Peyer's patch (tissue), 4 donors: ENCODE data around the gene FBXL16. TPM values are rescaled to one million over a fixed set of nuclear protein-coding genes. Genes with fewer than 3 reads are reported as not detected.

Experiments
- DNase-seq, 3 donors: peaks; one replicate each; pipeline ENCODE4 v3.0.0-alpha.2; 2017 to 2019
- H3K27ac ChIP-seq, 4 donors: fragments of 200-600 bp; sonication (generic); one replicate each; pipeline ENCODE4 v1.5.1; 2016 to 2019
- H3K27me3 ChIP-seq, 2 donors: fragments of 200-600 bp; sonication (generic); one replicate each; pipeline ENCODE4 v1.5.1; 2019
- H3K36me3 ChIP-seq, 3 donors: fragments of 200-600 bp; sonication (generic); one replicate each; pipeline ENCODE4 v1.5.1; 2016 to 2019
- H3K4me1 ChIP-seq, 4 donors: fragments of 200-600 bp; sonication (generic); one replicate each; pipeline ENCODE4 v1.5.1; 2016 to 2019
- H3K4me3 ChIP-seq, 4 donors: fragments of 200-600 bp; sonication (generic); 1 replicate in 3 of 4; 2 replicates in 1 of 4; pipeline ENCODE4 v1.5.1; 2016 to 2019; ENCODE audit warnings: mild to moderate bottlenecking in 1 of 4
- H3K9me3 ChIP-seq, 4 donors: fragments of 200-600 bp; sonication (generic); one replicate each; pipeline ENCODE4 v1.5.1; 2016 to 2019; ENCODE audit warnings: mild to moderate bottlenecking in 1 of 4
- POLR2A ChIP-seq, 2 donors: fragments of 450-650 bp; IDR thresholded peaks; one replicate each; pipeline ENCODE4 v1.5.1; 2017; ENCODE audit warnings: antibody characterized with exemption in 2 of 2, mild to moderate bottlenecking in 2 of 2, moderate library complexity in 2 of 2
- total RNA-seq, 4 donors: library from RNA; depleted of rRNA; stranded (reverse); fragments of >200 nt; gene quantifications; one replicate each; pipeline ENCODE4 v1.1.0, GENCODE V29; 2016
- TF ChIP-seq, protein P1 (sequence below), 6 experiments: fragments of 450-650 bp in 4 of 6; fragments of 200-600 bp in 2 of 6; sonication (generic) in 1 of 6; IDR thresholded peaks; one replicate each; pipeline ENCODE4 v1.5.1; 2017 to 2019; ENCODE audit warnings: antibody characterized with exemption in 6 of 6, mild to moderate bottlenecking in 3 of 6, moderate library complexity in 1 of 6

The FBXL16 gene
- total RNA-seq, 4 donors from 2014 or later, result 1.4 to 2.5 (median 1.9) TPM

DNA sequence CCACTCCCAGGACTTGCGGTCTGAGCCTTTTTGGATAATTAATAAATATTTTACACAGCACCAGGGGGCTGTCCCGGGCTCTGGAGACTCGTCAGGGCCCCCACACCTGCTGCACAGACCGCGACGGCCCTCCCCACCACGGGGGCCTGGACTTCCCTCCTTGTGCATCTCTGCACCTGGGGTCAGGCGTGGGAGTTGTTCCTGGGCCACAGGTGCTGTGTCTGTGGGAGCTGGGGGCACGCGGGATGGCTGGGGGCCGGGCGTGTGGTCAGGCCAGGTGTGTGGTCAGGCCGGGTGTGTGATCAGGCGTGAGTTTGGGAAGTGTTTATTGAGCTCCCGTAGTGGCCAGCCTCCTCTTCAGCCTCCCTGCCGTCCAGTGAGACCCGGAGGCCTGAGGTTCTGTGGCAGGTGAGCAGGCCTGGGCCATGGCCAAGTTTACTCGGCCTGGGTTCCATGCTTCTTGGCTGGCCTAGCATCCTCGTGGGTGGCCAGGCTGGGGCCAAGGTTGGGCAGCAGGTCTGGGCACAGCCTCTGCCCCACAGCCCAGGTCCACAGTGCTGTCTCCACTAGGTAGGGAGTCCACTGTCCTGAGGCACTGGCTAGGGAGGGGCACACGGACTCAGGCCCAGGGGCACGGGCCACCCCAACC lies 27.3 kb downstream of the FBXL16 start:
- DNase-seq, result peak in 2 of 3 donors; percentile 69 to 72
- no peak for TF ChIP-seq POLR2A (IDR thresholded peaks at IDR 0.05)
- TF ChIP-seq, protein P1, sequence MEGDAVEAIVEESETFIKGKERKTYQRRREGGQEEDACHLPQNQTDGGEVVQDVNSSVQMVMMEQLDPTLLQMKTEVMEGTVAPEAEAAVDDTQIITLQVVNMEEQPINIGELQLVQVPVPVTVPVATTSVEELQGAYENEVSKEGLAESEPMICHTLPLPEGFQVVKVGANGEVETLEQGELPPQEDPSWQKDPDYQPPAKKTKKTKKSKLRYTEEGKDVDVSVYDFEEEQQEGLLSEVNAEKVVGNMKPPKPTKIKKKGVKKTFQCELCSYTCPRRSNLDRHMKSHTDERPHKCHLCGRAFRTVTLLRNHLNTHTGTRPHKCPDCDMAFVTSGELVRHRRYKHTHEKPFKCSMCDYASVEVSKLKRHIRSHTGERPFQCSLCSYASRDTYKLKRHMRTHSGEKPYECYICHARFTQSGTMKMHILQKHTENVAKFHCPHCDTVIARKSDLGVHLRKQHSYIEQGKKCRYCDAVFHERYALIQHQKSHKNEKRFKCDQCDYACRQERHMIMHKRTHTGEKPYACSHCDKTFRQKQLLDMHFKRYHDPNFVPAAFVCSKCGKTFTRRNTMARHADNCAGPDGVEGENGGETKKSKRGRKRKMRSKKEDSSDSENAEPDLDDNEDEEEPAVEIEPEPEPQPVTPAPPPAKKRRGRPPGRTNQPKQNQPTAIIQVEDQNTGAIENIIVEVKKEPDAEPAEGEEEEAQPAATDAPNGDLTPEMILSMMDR (IDR thresholded peaks at IDR 0.05), result no peak
- Histone ChIP-seq H3K36me3 (peaks cover 0 to 30% (median 0%) of the 10 kb centered on the region in 3 donors), H3K27ac (peak overlapping the region in 3 of 4 donors; percentile 27 to 97 (median 93)), H3K27me3 (no peaks in the 10 kb centered on the region), H3K9me3 (no peaks in the 10 kb centered on the region), H3K4me3 (no peak overlapping the region), H3K4me1 (peaks cover 13 to 61% (median 38%) of the 10 kb centered on the region in 4 donors)

DNA sequence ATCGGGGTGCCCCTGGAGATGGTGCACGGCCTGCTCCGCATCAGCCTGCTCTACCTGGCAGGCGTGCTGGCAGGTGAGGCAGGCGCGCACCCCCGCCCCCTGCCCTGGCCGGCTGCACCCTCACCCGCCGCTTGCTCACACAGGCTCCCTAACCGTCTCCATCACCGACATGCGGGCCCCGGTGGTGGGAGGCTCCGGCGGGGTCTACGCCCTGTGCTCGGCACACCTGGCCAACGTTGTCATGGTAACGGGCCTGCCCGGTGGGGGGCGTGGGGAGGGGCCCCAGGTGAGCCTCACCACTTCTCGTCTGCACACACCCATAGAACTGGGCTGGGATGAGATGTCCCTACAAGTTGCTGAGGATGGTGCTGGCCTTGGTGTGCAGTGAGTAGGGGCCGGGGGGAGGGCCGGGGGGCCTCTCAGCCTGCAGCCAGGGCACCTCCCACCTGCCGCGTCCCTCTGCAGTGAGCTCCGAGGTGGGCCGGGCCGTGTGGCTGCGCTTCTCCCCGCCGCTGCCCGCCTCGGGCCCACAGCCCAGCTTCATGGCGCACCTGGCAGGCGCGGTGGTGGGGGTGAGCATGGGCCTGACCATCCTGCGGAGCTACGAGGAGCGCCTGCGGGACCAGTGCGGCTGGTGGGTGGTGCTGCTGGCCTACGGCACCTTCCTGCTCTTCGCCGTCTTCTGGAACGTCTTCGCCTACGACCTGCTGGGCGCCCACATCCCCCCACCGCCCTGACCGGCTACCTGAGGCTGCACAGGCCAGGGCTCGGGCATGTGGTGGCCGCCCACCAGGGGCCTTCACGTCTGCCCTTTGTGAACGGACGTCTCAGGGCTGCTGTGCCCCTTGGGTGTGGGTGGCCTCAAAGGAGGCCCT lies 28.0 kb downstream of the FBXL16 start:
- H3K36me3 ChIP-seq, result peaks cover 0 to 30% (median 0%) of the 10 kb centered on the region in 3 donors
- TF ChIP-seq, protein P1 (IDR thresholded peaks at IDR 0.05), result no peak
- TF ChIP-seq POLR2A (IDR thresholded peaks at IDR 0.05), result no peak
- no peaks in the 10 kb centered on the region for H3K27me3 ChIP-seq
- H3K9me3 ChIP-seq, result no peaks in the 10 kb centered on the region
- peak overlapping the region in 1 of 4 donors; percentile 4 for H3K4me3 ChIP-seq
- H3K27ac ChIP-seq, result peak overlapping the region; percentile 27 to 93 (median 44)
- no peak for DNase-seq
- H3K4me1 ChIP-seq, result peaks cover 13 to 53% (median 34%) of the 10 kb centered on the region in 4 donors

DNA sequence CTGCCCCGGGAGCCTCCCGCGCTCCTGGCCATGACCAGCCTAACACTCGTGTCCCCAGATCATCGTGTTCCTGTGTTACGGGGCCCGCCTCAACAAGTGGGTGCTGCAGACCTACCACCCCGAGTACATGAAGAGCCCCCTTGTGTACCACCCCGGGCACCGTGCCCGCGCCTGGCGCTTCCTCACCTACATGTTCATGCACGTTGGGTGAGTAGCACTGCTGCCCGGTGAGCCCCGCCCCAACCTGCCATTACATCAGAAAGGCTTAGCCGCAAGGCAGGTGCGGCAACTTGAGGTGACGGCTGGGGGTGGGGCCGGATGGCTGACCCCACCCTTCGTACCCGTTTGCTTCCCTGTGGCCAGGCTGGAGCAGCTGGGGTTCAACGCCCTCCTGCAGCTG lies 28.7 kb downstream of the FBXL16 start:
- peaks cover 13 to 47% (median 34%) of the 10 kb centered on the region in 4 donors for H3K4me1 ChIP-seq
- peak overlapping the region in 3 of 4 donors; percentile 40 to 93 (median 57) for H3K27ac ChIP-seq
- H3K9me3 ChIP-seq, result no peaks in the 10 kb centered on the region
- peak in 1 of 2 donors; percentile 59 for TF ChIP-seq POLR2A (IDR thresholded peaks at IDR 0.05)
- TF ChIP-seq, protein P1 (IDR thresholded peaks at IDR 0.05), result no peak
- H3K4me3 ChIP-seq, result peak overlapping the region in 2 of 4 donors; percentile 4 to 50
- H3K27me3 ChIP-seq, result no peaks in the 10 kb centered on the region
- H3K36me3 ChIP-seq, result peaks cover 0 to 30% (median 0%) of the 10 kb centered on the region in 3 donors
- DNase-seq, result peak; percentile 65 to 94 (median 94)

DNA sequence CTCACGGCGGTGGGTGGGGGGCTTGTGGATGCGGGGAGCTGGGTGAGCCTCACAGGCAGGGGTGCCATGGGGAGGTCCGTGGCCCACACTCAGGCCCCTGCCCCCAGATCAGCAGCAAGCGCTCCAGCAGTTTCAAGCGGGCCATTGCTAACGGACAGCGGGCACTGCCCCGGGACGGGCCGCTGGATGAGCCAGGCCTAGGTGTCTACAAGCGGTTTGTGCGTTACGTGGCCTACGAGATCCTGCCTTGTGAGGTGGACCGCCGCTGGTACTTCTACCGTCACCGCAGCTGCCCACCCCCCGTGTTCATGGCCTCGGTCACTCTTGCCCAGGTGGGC lies 29.1 kb downstream of the FBXL16 start:
- Histone ChIP-seq H3K27me3 (no peaks in the 10 kb centered on the region), H3K36me3 (peaks cover 0 to 30% (median 0%) of the 10 kb centered on the region in 3 donors), H3K4me3 (peak overlapping the region in 2 of 4 donors; percentile 50 to 64), H3K4me1 (peaks cover 13 to 44% (median 31%) of the 10 kb centered on the region in 4 donors), H3K9me3 (no peaks in the 10 kb centered on the region), H3K27ac (peak overlapping the region in 1 of 4 donors; percentile 57)
- TF ChIP-seq, protein P1 (IDR thresholded peaks at IDR 0.05), result no peak
- TF ChIP-seq POLR2A (IDR thresholded peaks at IDR 0.05), result no peak
- DNase-seq, result no peak

DNA sequence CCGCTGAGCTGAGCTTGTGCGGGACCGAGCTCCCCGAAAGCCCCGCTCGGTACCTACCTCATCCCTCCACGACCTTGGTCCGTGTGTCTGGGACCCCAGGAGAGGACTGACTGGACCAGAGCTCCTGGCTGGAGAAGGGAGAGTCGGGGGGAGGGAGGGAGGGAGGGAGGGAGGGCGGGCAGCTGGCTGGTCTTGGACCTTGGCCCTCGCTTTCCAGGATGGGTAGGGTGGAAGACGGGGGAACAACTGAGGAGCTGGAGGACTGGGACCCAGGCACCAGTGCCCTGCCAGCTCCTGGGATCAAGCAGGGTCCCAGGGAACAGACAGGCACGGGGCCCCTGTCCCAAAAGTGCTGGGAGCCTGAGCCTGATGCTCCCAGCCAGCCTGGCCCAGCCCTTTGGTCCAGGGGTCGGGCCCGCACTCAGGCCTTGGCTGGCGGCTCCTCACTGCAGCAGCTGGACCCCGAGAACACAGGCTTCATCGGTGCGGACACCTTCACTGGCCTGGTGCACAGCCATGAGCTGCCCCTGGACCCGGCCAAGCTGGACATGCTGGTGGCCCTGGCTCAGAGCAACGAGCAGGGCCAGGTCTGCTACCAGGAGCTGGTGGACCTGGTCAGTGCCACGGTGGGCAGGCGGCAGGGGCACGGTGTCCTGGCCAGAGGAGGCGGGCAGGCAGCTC lies 29.6 kb downstream of the FBXL16 start:
- Histone ChIP-seq H3K27ac (peak overlapping the region in 1 of 4 donors; percentile 57), H3K4me3 (peak overlapping the region; percentile 15 to 64 (median 36)), H3K4me1 (peaks cover 13 to 39% (median 26%) of the 10 kb centered on the region in 4 donors), H3K27me3 (no peaks in the 10 kb centered on the region), H3K36me3 (peaks cover 0 to 32% (median 0%) of the 10 kb centered on the region in 3 donors), H3K9me3 (no peaks in the 10 kb centered on the region)
- TF ChIP-seq, protein P1 (IDR thresholded peaks at IDR 0.05), result no peak
- TF ChIP-seq POLR2A (IDR thresholded peaks at IDR 0.05), result no peak
- DNase-seq, result peak in 1 of 3 donors; percentile 72
